Activated CD8-positive, alpha-beta T cell treated with anti-CD3 and anti-CD28 coated beads, Interleukin-2, amount 10 ng/mL, durations not matched to agents 7 days and 5 days (primary cell): Measurements from ENCODE around the gene NOL4L. TPM values are rescaled to one million over a fixed set of nuclear protein-coding genes. Genes with fewer than 3 reads are reported as not detected.

Source experiments
- ATAC-seq: fragments of 150-1000 bp; cut with Tn5 transposase; one replicate; pipeline ENCODE4 v1.10.0; 2021; ENCODE audit warnings: moderate library complexity
- CTCF ChIA-PET: fragments of 350-600 bp; sonication (Branson Sonifier 250); formaldehyde crosslinking; loops from one replicate; lab custom pipeline; 2021; ENCODE audit warnings: antibody characterized with exemption; lab: Charles Lee
- POLR2A ChIA-PET: fragments of 350-600 bp; sonication (Branson Sonifier 250); formaldehyde crosslinking; loops from one replicate; lab custom pipeline; 2021; ENCODE audit warnings: antibody characterized with exemption; lab: Charles Lee
- DNase-seq: peaks from one replicate; pipeline ENCODE4 v3.0.0-alpha.2; 2020
- H3K27ac Mint-ChIP-seq: one replicate; pipeline ENCODE4 v1.8.0; 2021; ENCODE audit warnings: mild to moderate bottlenecking, mixed read lengths
- H3K27me3 Mint-ChIP-seq: one replicate; pipeline ENCODE4 v1.8.0; 2021; ENCODE audit warnings: low read depth, mixed read lengths
- H3K36me3 Mint-ChIP-seq: one replicate; pipeline ENCODE4 v1.8.0; 2021; ENCODE audit warnings: low read depth, mixed read lengths
- H3K4me1 Mint-ChIP-seq: one replicate; pipeline ENCODE4 v1.8.0; 2021; ENCODE audit warnings: low read depth, mixed read lengths
- H3K4me3 Mint-ChIP-seq: one replicate; pipeline ENCODE4 v1.8.0; 2021; ENCODE audit warnings: mild to moderate bottlenecking, mixed read lengths
- H3K9me3 Mint-ChIP-seq: one replicate; pipeline ENCODE4 v1.8.0; 2022; ENCODE audit warnings: mixed read lengths; ENCODE audit not compliant: insufficient read depth
- total RNA-seq, 2 experiments: library from RNA; stranded (reverse); gene quantifications; one replicate each; pipeline ENCODE4 v1.2.3, GENCODE V29; 2021

Gene NOL4L
- total RNA-seq, 2 experiments from 2014 or later: 22.2 to 24.5 TPM

DNA sequence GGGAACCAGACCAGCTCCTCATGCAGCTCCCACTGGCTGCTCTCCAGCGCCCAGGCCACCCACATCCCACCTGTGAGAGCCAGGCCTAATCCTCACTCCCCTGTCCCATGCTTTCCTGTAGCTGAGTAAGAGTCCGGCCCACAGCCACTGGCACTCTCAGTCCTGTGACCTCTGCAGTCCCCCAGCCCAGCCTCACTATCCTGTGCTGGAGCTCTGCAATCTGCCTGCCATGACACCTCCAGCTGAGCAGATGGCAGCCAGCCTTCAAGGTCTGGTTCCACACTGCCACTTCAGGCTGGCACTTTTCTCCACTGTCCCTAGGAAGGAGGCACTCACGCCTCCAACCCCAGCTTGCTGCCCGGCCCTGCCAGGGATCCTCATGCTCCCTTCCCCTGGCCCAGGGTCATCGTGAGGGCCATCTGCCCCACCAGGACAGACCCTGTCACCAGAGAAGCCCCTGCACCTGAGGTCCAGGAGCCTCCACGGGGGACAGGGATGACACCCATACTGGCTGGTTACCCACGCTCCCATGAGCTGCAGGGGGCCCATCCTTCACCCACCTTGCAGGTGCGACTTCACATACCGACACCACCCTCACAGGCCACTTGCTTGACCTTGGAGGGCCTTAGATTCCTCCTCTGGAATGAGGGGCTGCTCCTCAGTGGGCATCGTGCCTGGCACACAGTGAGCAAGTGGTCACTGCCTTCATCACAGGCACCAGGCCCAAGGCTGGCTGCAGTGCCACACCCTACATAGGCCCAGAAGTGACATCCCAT, 126.9 kb downstream of the NOL4L start:
- ATAC-seq (no peak), DNase-seq (no peak)
- no peak overlapping the region for H3K4me3 Mint-ChIP-seq
- no peaks in the 10 kb centered on the region for H3K36me3 Mint-ChIP-seq
- H3K9me3 Mint-ChIP-seq: no peaks in the 10 kb centered on the region
- no peaks in the 10 kb centered on the region for H3K4me1 Mint-ChIP-seq
- no peaks in the 10 kb centered on the region for H3K27me3 Mint-ChIP-seq
- peak overlapping the region; percentile 25 for H3K27ac Mint-ChIP-seq
- CTCF ChIA-PET: no interaction called here
- POLR2A ChIA-PET: no interaction called here

DNA sequence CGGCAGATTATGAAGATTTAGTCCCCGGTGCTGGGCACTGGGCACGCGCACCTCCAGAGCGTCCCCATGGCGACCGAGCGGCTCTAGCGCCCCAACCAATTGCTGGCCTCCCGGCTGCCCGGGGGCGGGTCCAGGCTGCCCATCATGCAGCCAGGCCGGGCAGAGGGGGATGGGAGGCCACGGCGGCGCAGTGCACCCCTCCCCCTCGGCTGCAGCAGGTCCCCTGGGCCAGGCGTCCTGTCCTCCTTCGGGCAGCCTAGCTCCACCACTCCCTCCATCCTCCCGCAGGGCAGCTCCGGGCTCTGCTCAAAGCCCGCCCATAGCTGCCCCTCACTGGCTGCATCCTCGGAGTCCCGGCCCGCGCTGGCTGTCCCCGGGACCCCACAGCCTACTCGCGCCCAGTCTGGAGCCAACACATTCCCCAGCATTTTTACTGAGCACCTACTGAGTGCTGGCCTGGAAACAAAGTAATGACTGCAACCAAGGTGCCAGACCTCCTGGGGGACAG, 127.6 kb downstream of the NOL4L start:
- H3K27ac Mint-ChIP-seq: peak overlapping the region; percentile 25
- H3K4me3 Mint-ChIP-seq: no peak overlapping the region
- no peak for DNase-seq
- no peaks in the 10 kb centered on the region for H3K27me3 Mint-ChIP-seq
- ATAC-seq: no peak
- H3K4me1 Mint-ChIP-seq: no peaks in the 10 kb centered on the region
- POLR2A ChIA-PET: no interaction called here
- peaks cover 3% of the 10 kb centered on the region for H3K36me3 Mint-ChIP-seq
- CTCF ChIA-PET: no interaction called here
- no peaks in the 10 kb centered on the region for H3K9me3 Mint-ChIP-seq

DNA sequence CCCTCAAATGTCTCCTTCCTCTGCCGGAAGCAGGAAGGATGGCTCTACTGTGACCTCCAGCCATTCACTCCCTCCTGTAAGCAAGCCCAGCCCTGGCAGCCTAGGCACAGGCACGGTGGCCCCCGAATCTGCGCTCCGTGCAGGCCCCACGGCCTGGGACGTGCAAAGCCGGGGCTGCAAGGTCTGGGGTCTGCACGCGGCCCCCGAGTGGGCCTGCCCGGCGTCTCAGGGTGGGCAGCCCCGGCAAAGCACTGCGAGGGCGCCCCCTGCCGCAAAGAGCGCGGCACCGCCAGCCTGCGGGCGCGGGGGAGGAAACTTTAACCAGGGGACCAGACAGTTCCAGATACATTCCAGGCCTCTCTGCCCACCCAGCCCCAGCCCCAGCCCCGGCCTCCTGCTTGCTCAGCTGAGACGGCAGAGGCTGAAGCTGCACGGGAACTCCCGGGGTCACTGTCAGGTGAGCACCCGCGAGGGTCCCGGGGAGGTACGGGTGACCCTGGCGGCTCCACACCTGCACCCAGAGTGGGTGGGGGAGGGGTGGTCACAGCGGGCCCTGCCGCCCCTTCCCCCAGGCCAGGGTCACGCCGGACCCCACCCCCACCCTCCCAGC, 128.2 kb downstream of the NOL4L start:
- H3K27ac Mint-ChIP-seq: no peak overlapping the region
- peaks cover 4% of the 10 kb centered on the region for H3K36me3 Mint-ChIP-seq
- no peaks in the 10 kb centered on the region for H3K9me3 Mint-ChIP-seq
- CTCF ChIA-PET: no interaction called here
- no peaks in the 10 kb centered on the region for H3K27me3 Mint-ChIP-seq
- DNase-seq: no peak
- H3K4me3 Mint-ChIP-seq: no peak overlapping the region
- H3K4me1 Mint-ChIP-seq: no peaks in the 10 kb centered on the region
- peak; percentile 25 for ATAC-seq
- POLR2A ChIA-PET: no interaction called here

DNA sequence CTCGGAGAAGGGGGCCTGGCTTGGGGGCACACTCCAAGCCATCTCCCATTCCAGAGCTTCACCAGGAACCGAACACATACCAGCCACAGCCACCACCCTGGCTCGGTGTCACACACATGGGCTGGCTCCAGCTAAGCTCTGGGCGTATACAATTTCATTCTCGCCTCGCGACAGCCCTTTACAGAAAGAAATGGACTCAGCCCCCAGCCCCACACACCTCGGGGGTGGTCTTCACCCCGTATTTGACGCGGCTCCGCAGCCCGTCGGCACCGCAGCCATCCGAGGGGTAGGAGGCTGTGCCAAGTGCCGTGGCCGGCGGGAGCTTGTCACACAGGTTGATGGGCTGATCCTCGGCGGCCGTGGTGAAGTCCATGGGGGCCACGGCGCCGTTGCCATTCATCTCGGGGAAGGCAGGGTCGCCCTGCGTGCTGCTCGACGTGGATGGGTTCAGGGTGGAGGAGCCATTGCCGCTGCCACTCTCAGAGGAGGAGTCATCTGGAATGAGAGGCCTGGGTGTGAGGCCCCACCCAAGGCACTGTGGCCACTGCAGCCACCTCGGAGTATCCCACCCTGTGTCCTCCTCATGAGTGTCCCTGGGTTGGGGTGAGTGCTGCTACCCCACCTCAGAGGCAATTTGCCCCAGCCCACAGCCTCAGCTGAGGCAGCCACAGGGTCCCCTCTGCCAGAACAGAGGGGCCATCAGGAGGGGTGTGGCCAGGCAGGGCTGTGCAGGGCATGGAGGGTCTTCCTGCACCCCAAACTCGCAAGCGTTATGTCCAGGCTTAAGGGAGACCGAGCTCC, 129.0 kb downstream of the NOL4L start:
- DNase-seq (no peak), ATAC-seq (no peak)
- H3K27me3 Mint-ChIP-seq: no peaks in the 10 kb centered on the region
- H3K4me1 Mint-ChIP-seq: no peaks in the 10 kb centered on the region
- no peaks in the 10 kb centered on the region for H3K9me3 Mint-ChIP-seq
- H3K27ac Mint-ChIP-seq: no peak overlapping the region
- ChIA-PET POLR2A (no interaction called here), CTCF (no interaction called here)
- H3K36me3 Mint-ChIP-seq: peaks cover 4% of the 10 kb centered on the region
- no peak overlapping the region for H3K4me3 Mint-ChIP-seq

DNA sequence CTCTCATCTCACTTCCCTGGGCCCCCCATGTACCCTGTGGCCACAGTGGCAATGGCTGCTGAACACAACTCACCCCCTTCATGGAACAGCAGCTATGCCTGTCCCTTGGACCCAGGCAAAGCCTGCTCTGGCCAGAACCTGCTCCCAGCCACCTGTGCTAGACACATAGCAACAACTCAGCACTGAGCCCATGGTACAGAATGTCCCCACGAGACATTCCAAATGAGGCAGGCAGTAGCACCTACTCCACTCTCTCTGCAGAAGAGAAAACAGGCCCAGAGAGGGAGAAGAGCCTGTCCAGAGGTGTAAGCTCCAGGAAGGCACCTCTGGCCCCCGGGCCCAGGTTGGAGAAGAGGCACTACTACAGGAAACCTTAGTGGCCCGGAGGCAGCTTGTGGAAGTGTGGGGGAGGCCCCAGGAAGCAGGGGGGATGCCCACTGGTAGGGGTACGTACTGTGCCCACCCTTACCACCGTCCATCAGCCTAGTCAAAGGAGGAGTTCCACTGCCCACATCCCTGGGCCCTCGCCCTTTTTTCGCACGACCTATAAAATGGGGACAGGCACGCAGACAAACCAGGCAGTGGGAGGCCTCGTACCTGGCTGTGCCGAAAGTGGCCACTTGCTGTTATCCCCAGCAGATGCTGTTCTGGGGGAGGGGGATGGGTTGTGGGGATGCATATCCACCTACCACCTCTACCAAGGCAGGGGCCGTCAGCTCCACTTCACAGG, 129.8 kb downstream of the NOL4L start:
- ChIA-PET POLR2A (no interaction called here), CTCF (no interaction called here)
- DNase-seq (no peak), ATAC-seq (no peak)
- Mint-ChIP-seq H3K9me3 (no peaks in the 10 kb centered on the region), H3K36me3 (peaks cover 4% of the 10 kb centered on the region), H3K27ac (peak overlapping the region; percentile 20), H3K4me1 (no peaks in the 10 kb centered on the region), H3K4me3 (no peak overlapping the region), H3K27me3 (no peaks in the 10 kb centered on the region)

DNA sequence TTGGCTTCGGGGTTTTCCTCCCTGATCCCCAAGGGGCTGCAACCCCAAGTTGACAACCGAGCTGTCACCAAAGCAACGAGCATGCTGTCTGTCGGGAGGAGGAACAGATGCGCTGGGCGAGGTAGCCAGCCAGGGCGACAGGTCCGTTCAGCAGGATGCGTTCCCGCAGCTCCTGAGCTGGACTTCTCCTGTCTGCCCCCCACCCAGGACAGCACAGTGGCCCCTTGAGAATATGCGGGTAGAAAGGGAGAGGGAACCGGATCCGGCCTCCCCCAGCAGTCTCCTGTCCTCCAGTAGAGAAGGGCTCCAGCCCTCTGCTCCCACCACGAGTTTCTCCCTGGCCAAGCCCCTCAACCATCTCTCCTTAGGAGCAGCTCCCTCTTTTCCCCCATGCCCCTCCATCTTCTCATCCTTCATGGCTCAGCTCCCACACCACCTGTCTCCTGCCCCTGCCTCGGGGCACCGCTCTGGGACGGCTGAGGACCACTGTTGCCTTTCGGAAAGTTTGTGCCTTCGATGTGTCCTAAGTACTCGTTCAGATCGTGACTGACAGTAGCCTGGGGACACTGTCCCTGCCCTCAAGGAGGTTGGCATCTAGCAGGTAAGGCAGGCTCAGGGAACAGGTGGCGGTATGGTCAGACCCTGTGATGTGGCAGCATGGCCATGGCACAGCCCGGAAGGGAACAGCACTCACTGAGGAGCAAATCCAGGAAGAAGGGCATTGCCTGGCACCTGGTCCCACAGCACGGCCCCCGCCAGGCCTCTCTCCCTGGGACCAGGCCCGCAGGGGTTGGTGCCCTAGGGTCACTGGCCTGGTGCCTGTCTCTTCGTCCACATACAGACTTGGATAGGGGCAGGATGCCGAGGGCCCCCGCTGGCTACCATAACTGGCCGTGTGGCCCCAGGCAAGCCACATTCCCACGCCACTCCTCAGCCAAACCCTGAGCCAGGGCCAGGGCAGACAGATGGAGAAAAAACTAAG, 130.7 kb downstream of the NOL4L start:
- ATAC-seq: no peak

DNA sequence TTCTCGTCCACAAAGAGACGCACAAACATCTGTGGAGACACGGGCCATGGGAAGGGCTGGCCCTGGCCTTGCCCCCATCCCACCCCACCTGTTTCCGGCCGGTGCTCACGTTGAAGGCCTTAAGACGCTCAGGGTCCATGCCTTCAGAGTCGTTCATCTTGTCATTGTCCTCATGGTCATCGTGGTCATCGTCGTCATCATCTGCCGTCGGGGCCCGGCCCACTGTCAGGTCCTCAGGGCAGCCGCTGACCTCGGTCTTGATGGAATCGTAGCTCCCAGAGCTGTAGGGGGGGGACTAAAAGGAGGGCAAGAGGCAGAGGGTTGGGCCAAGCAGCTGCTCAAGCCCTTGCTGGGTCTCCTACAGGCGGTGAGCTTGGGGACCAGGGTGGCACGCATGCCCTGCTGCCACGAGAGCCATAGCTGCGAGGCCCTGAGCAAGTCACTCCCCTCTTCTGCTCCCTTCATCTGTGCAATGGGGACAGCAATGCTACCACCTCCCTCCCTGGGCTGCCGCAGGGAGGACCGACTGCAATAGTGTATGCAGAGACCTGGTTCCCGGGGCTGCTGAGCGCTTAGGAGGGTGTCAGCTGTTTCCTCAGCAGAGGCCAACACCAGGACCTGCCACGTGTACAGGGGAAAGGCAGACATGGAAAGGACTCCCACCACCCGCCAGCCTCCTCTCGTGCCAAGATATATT, 131.5 kb downstream of the NOL4L start:
- no peak for DNase-seq
- peaks cover 4% of the 10 kb centered on the region for H3K36me3 Mint-ChIP-seq
- H3K27me3 Mint-ChIP-seq: no peaks in the 10 kb centered on the region
- no peak overlapping the region for H3K27ac Mint-ChIP-seq
- no peak overlapping the region for H3K4me3 Mint-ChIP-seq
- no peaks in the 10 kb centered on the region for H3K4me1 Mint-ChIP-seq
- ATAC-seq: no peak
- CTCF ChIA-PET: no interaction called here
- H3K9me3 Mint-ChIP-seq: no peaks in the 10 kb centered on the region
- POLR2A ChIA-PET: no interaction called here

More for the DNA sequence above, 130.7 kb downstream of the NOL4L start:
- no peaks in the 10 kb centered on the region for H3K27me3 Mint-ChIP-seq
- ChIA-PET CTCF (no interaction called here), POLR2A (no interaction called here)
- H3K9me3 Mint-ChIP-seq: no peaks in the 10 kb centered on the region
- peaks cover 4% of the 10 kb centered on the region for H3K36me3 Mint-ChIP-seq
- no peak overlapping the region for H3K27ac Mint-ChIP-seq
- DNase-seq: no peak
- H3K4me1 Mint-ChIP-seq: no peaks in the 10 kb centered on the region
- no peak overlapping the region for H3K4me3 Mint-ChIP-seq

DNA sequence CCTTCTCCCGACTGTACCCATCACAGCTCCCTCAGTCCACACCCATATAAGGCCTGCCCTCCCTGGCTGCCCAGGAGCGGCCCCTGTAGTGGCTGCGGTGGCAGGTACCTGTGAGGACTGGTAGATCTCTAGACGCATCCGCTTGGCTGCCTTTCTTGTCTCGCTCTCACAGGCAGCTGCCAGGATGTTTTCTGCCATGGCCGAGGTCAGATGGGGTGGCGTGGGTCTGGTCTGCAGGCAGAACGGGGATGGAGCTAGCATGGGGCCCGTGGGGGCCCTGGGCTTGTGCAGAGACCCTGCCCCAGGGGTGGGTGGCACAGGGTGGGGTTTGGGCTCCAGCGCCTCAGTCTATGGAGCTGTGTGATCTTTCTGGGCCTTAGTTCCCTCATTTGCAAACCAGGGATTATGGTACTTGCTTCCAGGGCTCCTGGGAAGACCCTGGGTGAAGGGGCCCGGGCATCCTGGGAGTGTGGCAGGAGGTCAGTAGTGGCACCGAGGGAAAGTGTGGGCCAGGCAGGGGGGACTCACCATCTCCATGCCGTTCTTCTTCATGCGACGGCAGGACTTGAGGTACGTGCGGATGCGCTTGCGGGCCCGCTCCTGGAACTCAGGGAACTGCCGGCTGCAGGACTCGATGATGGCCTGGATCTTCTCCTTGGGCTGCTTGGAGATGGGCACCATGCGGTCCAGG, 132.2 kb downstream of the NOL4L start:
- ChIA-PET CTCF (no interaction called here), POLR2A (no interaction called here)
- Mint-ChIP-seq H3K4me3 (no peak overlapping the region), H3K27me3 (no peaks in the 10 kb centered on the region), H3K9me3 (no peaks in the 10 kb centered on the region), H3K36me3 (peaks cover 4% of the 10 kb centered on the region), H3K4me1 (no peaks in the 10 kb centered on the region), H3K27ac (peak overlapping the region; percentile 52)
- DNase-seq: no peak
- no peak for ATAC-seq

DNA sequence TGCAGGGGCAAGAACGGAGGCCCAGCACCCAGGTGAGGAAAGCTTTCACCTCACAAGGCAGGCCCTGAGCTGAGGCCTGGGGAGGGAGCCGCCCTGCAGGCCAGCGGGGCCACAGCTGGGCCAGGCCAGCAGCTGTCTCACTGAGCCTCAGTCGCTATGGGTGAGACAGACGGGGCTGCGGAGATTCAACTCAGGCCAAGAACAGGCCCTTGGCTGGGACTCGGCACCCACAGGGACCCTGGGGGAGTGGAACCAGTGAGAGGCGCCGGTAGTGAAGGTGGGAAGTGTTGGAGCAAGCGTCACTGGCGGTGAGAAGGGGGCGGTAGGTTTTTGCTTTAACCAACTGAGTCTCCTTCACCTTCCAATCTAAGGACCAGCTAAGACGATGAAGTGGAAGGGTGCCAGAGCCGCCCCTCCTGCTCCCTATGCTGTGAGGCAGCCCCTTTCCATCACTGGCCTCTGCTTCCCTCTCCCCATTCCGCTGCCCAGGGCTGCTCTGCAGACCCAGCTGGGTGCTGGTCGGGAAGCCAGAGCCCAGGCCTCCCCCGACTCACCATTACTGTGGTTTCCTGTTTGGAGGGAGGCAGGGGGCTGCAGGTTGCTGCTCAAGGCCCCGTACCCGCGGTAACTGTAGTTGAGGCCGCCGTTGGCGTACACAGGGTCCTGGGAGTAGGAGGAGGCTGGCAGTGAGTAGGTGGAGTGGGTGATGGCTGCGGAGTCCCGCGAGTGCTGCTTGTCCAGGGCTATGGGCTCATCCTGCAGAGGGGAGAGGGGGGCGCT, 133.3 kb downstream of the NOL4L start:
- ATAC-seq (peak; percentile 17), DNase-seq (no peak)
- Mint-ChIP-seq H3K27ac (peak overlapping the region; percentile 36), H3K9me3 (no peaks in the 10 kb centered on the region), H3K4me1 (no peaks in the 10 kb centered on the region), H3K4me3 (no peak overlapping the region), H3K36me3 (peaks cover 9% of the 10 kb centered on the region), H3K27me3 (no peaks in the 10 kb centered on the region)
- POLR2A ChIA-PET: no interaction called here
- CTCF ChIA-PET: no interaction called here

DNA sequence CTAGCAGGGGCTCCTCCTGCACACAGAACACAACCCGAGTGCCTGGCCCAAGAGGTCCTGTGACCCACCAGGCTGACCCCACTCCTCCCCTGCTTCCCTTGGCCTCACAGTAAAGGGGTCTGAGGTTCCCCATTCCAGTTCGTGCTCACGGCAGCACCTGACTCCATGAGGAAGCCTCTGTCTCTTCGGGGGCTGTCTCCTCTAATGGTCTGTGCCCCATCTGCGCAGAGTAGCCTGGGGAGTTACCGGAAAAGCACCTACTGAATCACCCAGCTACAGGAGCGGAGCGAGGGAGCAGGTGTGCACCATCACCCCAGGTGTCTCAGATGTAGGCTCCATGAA, 133.8 kb downstream of the NOL4L start:
- H3K4me1 Mint-ChIP-seq: no peaks in the 10 kb centered on the region
- no peaks in the 10 kb centered on the region for H3K9me3 Mint-ChIP-seq
- ATAC-seq (peak; percentile 23), DNase-seq (no peak)
- POLR2A ChIA-PET: no interaction called here
- H3K4me3 Mint-ChIP-seq: no peak overlapping the region
- CTCF ChIA-PET: no interaction called here
- no peaks in the 10 kb centered on the region for H3K27me3 Mint-ChIP-seq
- H3K27ac Mint-ChIP-seq: peak overlapping the region; percentile 36
- peaks cover 13% of the 10 kb centered on the region for H3K36me3 Mint-ChIP-seq
